Lung (tissue), 12 donors: Measurements from ENCODE around the gene FLT3LG. TPM values are rescaled to one million over a fixed set of nuclear protein-coding genes. Genes with fewer than 3 reads are reported as not detected.
"Not testable (repeated sequence)": the region's sequence is repeated elsewhere in the genome, so short reads cannot be mapped to it uniquely, and the experiment has no call there.

Experiments used
- ATAC-seq: fragments of 200-7000 bp; cut with Tn5 transposase; one replicate; pipeline ENCODE4 v1.9.1; 2020; ENCODE audit warnings: moderate number of reproducible peaks; ENCODE audit not compliant: insufficient read depth, low FRiP score
- DNase-seq, 3 donors: peaks; one replicate each; pipeline ENCODE4 v3.0.0-alpha.2; 2013 to 2017
- H3K27ac ChIP-seq, 2 donors: one replicate each; pipeline ENCODE4 v1.5.1; 2013; ENCODE audit warnings: mild to moderate bottlenecking in 2 of 2, moderate library complexity in 2 of 2, control low read depth in 1 of 2, inconsistent platforms in 1 of 2, low read depth in 1 of 2, low read length in 1 of 2
- H3K27me3 ChIP-seq, 3 donors: one replicate each; pipeline ENCODE4 v1.5.1; 2013; ENCODE audit warnings: low read length in 2 of 3; ENCODE audit not compliant: control insufficient read depth in 3 of 3, insufficient read depth in 3 of 3
- H3K36me3 ChIP-seq, 4 donors: one replicate each; pipeline ENCODE4 v1.5.1; 2013; ENCODE audit warnings: low read length in 4 of 4, mild to moderate bottlenecking in 1 of 4, moderate library complexity in 1 of 4; ENCODE audit not compliant: control insufficient read depth in 4 of 4, insufficient read depth in 4 of 4
- H3K4me1 ChIP-seq, 5 donors: one replicate each; pipeline ENCODE4 v1.5.1; 2013; ENCODE audit warnings: low read length in 5 of 5, mild to moderate bottlenecking in 2 of 5, moderate library complexity in 1 of 5; ENCODE audit not compliant: control insufficient read depth in 5 of 5, insufficient read depth in 5 of 5
- H3K4me3 ChIP-seq: one replicate; pipeline ENCODE4 v1.5.1; 2013; ENCODE audit warnings: mild to moderate bottlenecking, control low read depth, moderate library complexity
- H3K9ac ChIP-seq, 2 donors: one replicate each; pipeline ENCODE4 v1.5.1; 2013; ENCODE audit warnings: low read length in 2 of 2, control low read depth in 1 of 2; ENCODE audit not compliant: insufficient read depth in 1 of 2
- H3K9me3 ChIP-seq, 4 donors: one replicate each; pipeline ENCODE4 v1.5.1; 2013; ENCODE audit warnings: low read length in 3 of 4, mild to moderate bottlenecking in 1 of 4, moderate library complexity in 1 of 4; ENCODE audit not compliant: control insufficient read depth in 4 of 4, insufficient read depth in 3 of 4
- CTCF ChIP-seq: IDR thresholded peaks from 2 replicates; pipeline ENCODE4 v1.5.1; 2012; ENCODE audit warnings: mild to moderate bottlenecking; ENCODE audit errors: control extremely low read depth, extremely low read depth
- WGBS, 2 donors: extraction: QIAGEN DNeasy Blood & Tissue Kit; methylation state at CpG; one replicate each; pipeline ENCODE4 v1.1.7; 2013; 5-methylcytosine and 5-hydroxymethylcytosine counted together
- polyA plus RNA-seq, 2 donors: library from polyadenylated mRNA; stranded (reverse); fragments of 200-250 nt; gene quantifications; one replicate each; pipeline ENCODE4 v1.2.1, GENCODE V29; 2013
- total RNA-seq, 2 donors: library from RNA; depleted of rRNA in 1 of 2; stranded (reverse); fragments of >200 nt in 1 of 2; gene quantifications; one replicate each; pipeline ENCODE4 v1.2.1, GENCODE V29; 2014 to 2021
- donor health status: control.
- donor health status: control.
- donor health status: Bipolar disorder and iron deficiency.
- donor health status: healthy.
- donor health status: DM: yes; HTN: yes; CAD: no.

Gene FLT3LG
- total and polyA plus RNA-seq, 4 donors, result 2.9 to 15.0 (median 9.2) TPM

DNA sequence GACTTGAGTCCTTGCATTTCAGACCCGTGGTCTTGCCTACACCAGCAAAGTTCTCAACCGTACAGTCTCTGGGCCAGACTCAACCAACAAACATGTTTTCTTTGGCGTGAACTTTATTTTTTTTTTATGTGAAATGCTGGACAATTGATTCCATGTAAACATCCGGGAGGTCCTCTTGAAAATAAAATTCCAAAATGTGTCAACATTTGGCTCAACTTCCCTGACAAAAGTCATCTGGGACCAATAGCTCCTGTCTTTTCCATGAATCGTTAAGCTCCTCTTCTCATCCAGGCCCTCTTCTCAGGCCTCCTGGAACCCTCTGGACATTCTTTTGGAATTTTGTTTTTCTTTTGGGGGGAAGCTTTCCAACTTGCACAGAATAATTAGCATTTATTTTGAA is 18.2 kb upstream of the FLT3LG start:
- H3K27ac ChIP-seq, result no peak overlapping the region
- WGBS, 2 donors, result 76 to 81% methylated on average over 5 of the region's 5 CpGs
- peaks cover 0 to 14% (median 1%) of the 10 kb centered on the region in 4 donors for H3K36me3 ChIP-seq
- ATAC-seq, result no peak
- H3K27me3 ChIP-seq, result no peaks in the 10 kb centered on the region
- H3K9me3 ChIP-seq, result no peaks in the 10 kb centered on the region
- peak overlapping the region in 1 of 2 donors; percentile 74 for H3K9ac ChIP-seq
- H3K4me3 ChIP-seq, result no peak overlapping the region
- peak; percentile 54 to 95 (median 92) for DNase-seq
- TF ChIP-seq CTCF, result no peak
- H3K4me1 ChIP-seq, result peaks cover 0 to 34% (median 5%) of the 10 kb centered on the region in 5 donors

- Histone ChIP-seq H3K27ac (peak overlapping the region; percentile 5 to 29), H3K4me3 (no peak overlapping the region), H3K9ac (peak overlapping the region in 1 of 2 donors; percentile 74), H3K36me3 (peaks cover 0 to 16% (median 1%) of the 10 kb centered on the region in 4 donors), H3K4me1 (peaks cover 0 to 32% (median 5%) of the 10 kb centered on the region in 5 donors), H3K9me3 (no peaks in the 10 kb centered on the region), H3K27me3 (no peaks in the 10 kb centered on the region)
- ATAC-seq (no peak), DNase-seq (no peak)
- WGBS, 2 donors, result 86% methylated on average over 5 of the region's 5 CpGs
- TF ChIP-seq CTCF, result no peak
Observed at GRCh38 chr19:49456326-49456725, 17.7 kb upstream of the FLT3LG start.

DNA sequence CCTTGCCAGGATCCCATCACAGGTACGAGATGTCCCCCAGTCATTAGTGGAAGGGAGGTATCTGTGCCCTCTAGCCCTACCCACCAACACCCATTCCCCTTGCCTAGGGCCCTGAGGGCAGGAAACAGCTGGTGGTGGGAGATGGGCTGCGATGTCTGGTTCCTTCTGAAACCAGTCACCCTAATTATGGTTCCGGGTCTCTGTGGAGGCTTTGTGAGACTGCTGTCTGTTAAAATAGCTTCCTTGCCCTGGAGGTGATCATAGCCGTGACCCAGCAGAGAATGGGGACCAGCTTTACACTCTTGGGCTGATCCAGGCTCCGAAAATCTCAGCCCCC is 15.5 kb upstream of the FLT3LG start:
- TF ChIP-seq CTCF, result no peak
- peak overlapping the region in 1 of 2 donors; percentile 43 for H3K27ac ChIP-seq
- no peak for DNase-seq
- peaks cover 0 to 32% (median 5%) of the 10 kb centered on the region in 5 donors for H3K4me1 ChIP-seq
- no peaks in the 10 kb centered on the region for H3K9me3 ChIP-seq
- 76 to 83% methylated on average over 5 of the region's 5 CpGs for WGBS, 2 donors
- no peak for ATAC-seq
- H3K36me3 ChIP-seq, result peaks cover 0 to 24% (median 1%) of the 10 kb centered on the region in 4 donors
- no peak overlapping the region for H3K4me3 ChIP-seq
- peak overlapping the region in 1 of 2 donors; percentile 66 for H3K9ac ChIP-seq
- H3K27me3 ChIP-seq, result no peaks in the 10 kb centered on the region

DNA sequence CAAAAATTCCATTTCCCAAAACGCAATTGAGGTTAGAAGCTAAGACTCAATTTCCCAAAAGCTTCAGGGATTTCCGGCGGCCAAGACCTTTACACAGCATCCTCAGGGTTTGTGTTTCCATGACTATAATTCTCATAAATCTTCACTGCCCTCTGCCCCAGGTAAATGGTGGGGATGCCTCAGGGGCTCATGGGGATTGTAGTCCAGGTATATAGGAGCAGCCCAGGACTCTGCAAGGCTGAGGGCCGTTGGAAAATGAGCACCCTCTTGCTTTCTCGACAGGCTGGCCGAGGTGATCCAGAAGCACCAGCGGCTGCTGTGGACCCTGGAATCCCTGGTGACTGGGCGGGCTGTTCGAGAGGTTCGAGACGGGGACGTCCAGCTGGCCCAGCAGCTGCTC is 14.6 kb upstream of the FLT3LG start:
- H3K27ac ChIP-seq, result no peak overlapping the region
- ATAC-seq, result no peak
- H3K4me1 ChIP-seq, result peaks cover 0 to 25% (median 5%) of the 10 kb centered on the region in 5 donors
- no peak for DNase-seq
- no peaks in the 10 kb centered on the region for H3K9me3 ChIP-seq
- no peaks in the 10 kb centered on the region for H3K27me3 ChIP-seq
- no peak overlapping the region for H3K9ac ChIP-seq
- TF ChIP-seq CTCF, result no peak
- H3K4me3 ChIP-seq, result no peak overlapping the region
- WGBS, 2 donors, result 91 to 95% methylated on average over 12 of the region's 12 CpGs
- H3K36me3 ChIP-seq, result peaks cover 0 to 31% (median 1%) of the 10 kb centered on the region in 4 donors

DNA sequence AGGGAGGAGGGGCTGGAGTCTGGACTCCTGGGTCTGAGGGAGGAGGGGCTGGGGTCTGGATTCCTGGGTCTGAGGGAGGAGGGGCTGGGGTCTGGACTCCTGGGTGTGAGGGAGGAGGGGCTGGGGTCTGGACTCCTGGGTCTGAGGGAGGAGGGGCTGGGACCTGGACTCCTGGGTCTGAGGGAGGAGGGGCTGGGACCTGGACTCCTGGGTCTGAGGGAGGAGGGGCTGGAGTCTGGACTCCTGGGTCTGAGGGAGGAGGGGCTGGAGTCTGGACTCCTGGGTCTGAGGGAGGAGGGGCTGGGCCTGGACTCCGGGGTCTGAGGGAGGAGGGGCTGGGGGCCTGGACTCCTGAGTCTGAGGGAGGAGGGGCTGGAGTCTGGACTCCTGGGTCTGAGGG is 12.9 kb upstream of the FLT3LG start:
- not testable (repeated sequence) for H3K27ac ChIP-seq, H3K9me3 ChIP-seq, H3K27me3 ChIP-seq, H3K4me3 ChIP-seq, ATAC-seq, DNase-seq, H3K9ac ChIP-seq
- peaks cover 0 to 17% (median 5%) of the 10 kb centered on the region in 5 donors for H3K4me1 ChIP-seq
- peaks cover 0 to 40% (median 1%) of the 10 kb centered on the region in 4 donors for H3K36me3 ChIP-seq
- 0% methylated on average over 1 of the region's 1 CpG; no CpG with 5 or more reads in 1 of the 2 donors for WGBS, 2 donors
